ENCODE results near the gene CLSTN2.

GRCh38 chr3:140530603-140531002 lies 595.6 kb downstream of the CLSTN2 start:
- TF ChIP-seq POLR2A (IDR thresholded peaks at IDR 0.05) (no peak), CTCF (IDR thresholded peaks at IDR 0.05) (no peak)
